Body of pancreas (tissue), 4 donors: ENCODE data around the gene IL17C. TPM values are rescaled to one million over a fixed set of nuclear protein-coding genes. Genes with fewer than 3 reads are reported as not detected.

Source experiments
- ATAC-seq: fragments of 150-250 bp; one replicate; pipeline ENCODE4 v1.9.1; 2016
- DNase-seq, 4 donors: peaks; one replicate each; pipeline ENCODE4 v3.0.0-alpha.2; 2019
- H3K27ac ChIP-seq, 4 donors: fragments of 200-600 bp; sonication (generic); 1 replicate in 3 of 4; 2 replicates in 1 of 4; pipeline versions ENCODE4 v1.5.1 to v1.6.1; 2016 to 2019; ENCODE audit warnings: mild to moderate bottlenecking in 1 of 4, mixed read lengths in 1 of 4, moderate library complexity in 1 of 4
- H3K27me3 ChIP-seq, 2 donors: fragments of 200-600 bp; sonication (generic); one replicate each; pipeline ENCODE4 v1.6.0; 2016; ENCODE audit warnings: mild to moderate bottlenecking in 1 of 2
- H3K36me3 ChIP-seq, 2 donors: fragments of 200-600 bp; sonication (generic); replicated peaks in 1 of 2; 2 replicates each; pipeline ENCODE4 v1.5.1; 2016; ENCODE audit warnings: low read depth in 2 of 2; ENCODE audit not compliant: insufficient read depth in 1 of 2
- H3K4me1 ChIP-seq: fragments of 200-600 bp; sonication (generic); one replicate; pipeline ENCODE4 v1.6.0; 2016
- H3K4me3 ChIP-seq, 2 donors: fragments of 200-600 bp; sonication (generic); 1 replicate in 1 of 2; 2 replicates in 1 of 2; pipeline ENCODE4 v1.5.1; 2016 to 2019
- H3K9me3 ChIP-seq, 3 donors: fragments of 200-600 bp; sonication (generic); 1 replicate in 2 of 3; 2 replicates in 1 of 3; pipeline ENCODE4 v1.5.1; 2016
- CTCF ChIP-seq, 7 experiments: fragments of 450-650 bp in 4 of 7; fragments of 200-600 bp in 3 of 7; sonication (generic) in 3 of 7; IDR thresholded peaks; one replicate each; pipeline ENCODE4 v1.5.1; 2016 to 2019; ENCODE audit warnings: antibody characterized with exemption in 7 of 7
- POLR2A ChIP-seq, 3 donors: fragments of 450-650 bp; IDR thresholded peaks; one replicate each; pipeline ENCODE4 v1.6.1; 2016; ENCODE audit warnings: antibody characterized with exemption in 3 of 3, mild to moderate bottlenecking in 2 of 3
- WGBS, 2 donors: methylation state at CpG; one replicate each; pipeline ENCODE4 v1.1.5; 2017; 5-methylcytosine and 5-hydroxymethylcytosine counted together
- intact Hi-C: fragments of 100-400 bp; cut with DNase I; formaldehyde crosslinking; loops from one replicate; pipeline ENCODE4 v1.15.1; 2023
- total RNA-seq, 2 donors: library from RNA; depleted of rRNA; stranded (reverse); fragments of >200 nt; gene quantifications; one replicate each; pipeline ENCODE4 v1.1.0, GENCODE V29; 2016

Gene IL17C
- total RNA-seq, 2 donors from 2014 or later = not detected

- peak overlapping the region in 3 of 4 donors; percentile 56 to 80 (median 62) for H3K27ac ChIP-seq
- 21 to 58% methylated on average over 5 to 6 of the region's 10 CpGs for WGBS, 2 donors
- H3K9me3 ChIP-seq = no peaks in the 10 kb centered on the region
- no peaks in the 10 kb centered on the region for H3K27me3 ChIP-seq
- H3K4me1 ChIP-seq = peaks cover 40% of the 10 kb centered on the region
- intact Hi-C loops = loop anchor here (10.0 kb wide), 1 partner anchor 72 kb away; no protein-coding TSS in a partner anchor
- DNase-seq (no peak), ATAC-seq (no peak)
- TF ChIP-seq CTCF (IDR thresholded peaks at IDR 0.05) = no peak
- TF ChIP-seq POLR2A (IDR thresholded peaks at IDR 0.05) = no peak
- no peaks in the 10 kb centered on the region for H3K36me3 ChIP-seq
- H3K4me3 ChIP-seq = no peak overlapping the region
These were observed 48.8 kb downstream of the IL17C start for GRCh38 chr16:88687254-88687576.

- TF ChIP-seq CTCF (IDR thresholded peaks at IDR 0.05) (no peak), POLR2A (IDR thresholded peaks at IDR 0.05) (no peak)
- peak overlapping the region; percentile 50 to 80 (median 58) for H3K27ac ChIP-seq
- ATAC-seq (no peak), DNase-seq (no peak)
- no peaks in the 10 kb centered on the region for H3K9me3 ChIP-seq
- H3K4me3 ChIP-seq = no peak overlapping the region
- intact Hi-C loops = loop anchor here (10.0 kb wide), 1 partner anchor 73 kb away; no protein-coding TSS in a partner anchor
- no peaks in the 10 kb centered on the region for H3K36me3 ChIP-seq
- no peaks in the 10 kb centered on the region for H3K27me3 ChIP-seq
- 38 to 58% methylated on average over 3 of the region's 3 CpGs for WGBS, 2 donors
- H3K4me1 ChIP-seq = peaks cover 40% of the 10 kb centered on the region
These were observed 49.3 kb downstream of the IL17C start for GRCh38 chr16:88687676-88688012.

- 18 to 27% methylated on average over 13 to 27 of the region's 28 CpGs for WGBS, 2 donors
- DNase-seq = peak; percentile 92 to 97 (median 93)
- TF ChIP-seq CTCF (IDR thresholded peaks at IDR 0.05) (peak in 1 of 7 experiments; percentile 1), POLR2A (IDR thresholded peaks at IDR 0.05) (peak in 1 of 3 donors; percentile 38)
- Histone ChIP-seq H3K27ac (peak overlapping the region; percentile 50 to 80 (median 58)), H3K36me3 (no peaks in the 10 kb centered on the region), H3K4me1 (peaks cover 40% of the 10 kb centered on the region), H3K27me3 (no peaks in the 10 kb centered on the region), H3K4me3 (no peak overlapping the region), H3K9me3 (no peaks in the 10 kb centered on the region)
- ATAC-seq = peak; percentile 79
- intact Hi-C loops = loop anchor here (10.0 kb wide), 1 partner anchor 73 kb away; no protein-coding TSS in a partner anchor
These were observed 49.8 kb downstream of the IL17C start for GRCh38 chr16:88688013-88688778.

Other genes with a start within 250 kb of the IL17C start
- 10 to 100 TPM; 10.9 to 11.4 TPM for gene ZFPM1, start 185.3 kb upstream of the IL17C start, total RNA-seq
- gene ZC3H18, start 68.2 kb upstream of the IL17C start, total RNA-seq = 10 to 100 TPM; 11.7 to 22.4 TPM
- gene CYBA, start 12.5 kb downstream of the IL17C start, total RNA-seq = 100 to 1,000 TPM; 126 to 177 TPM
- 10 to 100 TPM; 16.9 to 28.7 TPM for gene MVD, start 24.5 kb downstream of the IL17C start, total RNA-seq
- under 1 TPM in 1 of 2 donors, not detected in 1; 0.26 TPM for gene SNAI3, start 47.9 kb downstream of the IL17C start, total RNA-seq
- 10 to 100 TPM; 16.6 to 27.7 TPM for gene RNF166, start 67.8 kb downstream of the IL17C start, total RNA-seq
- 10 to 100 TPM in 1 of 2 donors, 1 to 10 TPM in 1; 5.7 to 10.2 TPM for gene CTU2, start 67.9 kb downstream of the IL17C start, total RNA-seq
- gene PIEZO1, start 146.6 kb downstream of the IL17C start, total RNA-seq = 100 to 1,000 TPM in 1 of 2 donors, 10 to 100 TPM in 1; 61.0 to 269 TPM
- 1 to 10 TPM in 1 of 2 donors, not detected in 1; 7.6 TPM for gene CDT1, start 165.2 kb downstream of the IL17C start, total RNA-seq
- 100 to 1,000 TPM in 1 of 2 donors, 10 to 100 TPM in 1; 95.9 to 104 TPM for gene APRT, start 173.4 kb downstream of the IL17C start, total RNA-seq
- gene GALNS, start 218.4 kb downstream of the IL17C start, total RNA-seq = 10 to 100 TPM in 1 of 2 donors, 1 to 10 TPM in 1; 8.8 to 48.8 TPM
- 10 to 100 TPM in 1 of 2 donors, 1 to 10 TPM in 1; 7.6 to 35.5 TPM for gene TRAPPC2L, start 218.6 kb downstream of the IL17C start, total RNA-seq
- not detected for gene PABPN1L, start 228.1 kb downstream of the IL17C start, total RNA-seq